HFFc6 (cell line): Measurements from ENCODE around the gene ACSS2. TPM values are rescaled to one million over a fixed set of nuclear protein-coding genes. Genes with fewer than 3 reads are reported as not detected.

Source experiments
- DNase-seq: peaks from one replicate; pipeline ENCODE4 v3.0.0-alpha.2; 2018
- H3K27ac Mint-ChIP-seq: 2 replicates; pipeline ENCODE4 v1.8.0; 2020; ENCODE audit warnings: mild to moderate bottlenecking, mixed read lengths
- H3K27me3 Mint-ChIP-seq: 2 replicates; pipeline ENCODE4 v1.8.0; 2021; ENCODE audit warnings: mild to moderate bottlenecking, moderate library complexity, mixed read lengths; ENCODE audit not compliant: insufficient read depth
- H3K36me3 Mint-ChIP-seq: 2 replicates; pipeline ENCODE4 v1.8.0; 2021; ENCODE audit warnings: low read depth, mixed read lengths
- H3K4me1 Mint-ChIP-seq: 2 replicates; pipeline ENCODE4 v1.8.0; 2020; ENCODE audit warnings: low read depth, mixed read lengths
- H3K4me3 Mint-ChIP-seq: 2 replicates; pipeline ENCODE4 v1.8.0; 2020; ENCODE audit warnings: mild to moderate bottlenecking, moderate library complexity, mixed read lengths
- H3K9me3 Mint-ChIP-seq: 2 replicates; pipeline ENCODE4 v1.8.0; 2020; ENCODE audit warnings: mild to moderate bottlenecking, mixed read lengths
- total RNA-seq, 6 experiments: library from RNA; stranded (reverse); fragmentation: NEBNext Ultra II Directional; extraction: Animal tissue kit (Norgen Biotek cat#: 25700); gene quantifications; 2 replicates in 1 of 6; 3 replicates in 5 of 6; pipeline ENCODE4 v1.2.3, GENCODE V29; 2021
- TF ChIP-seq, protein P1 (sequence below): fragments of 200-600 bp; sonication (generic); IDR thresholded peaks from 2 replicates; pipeline ENCODE4 v1.5.0; 2021; ENCODE audit warnings: antibody characterized with exemption, mild to moderate bottlenecking

Gene ACSS2
- total RNA-seq, 6 experiments from 2014 or later = 13.2 to 18.0 (median 15.5) TPM

DNA sequence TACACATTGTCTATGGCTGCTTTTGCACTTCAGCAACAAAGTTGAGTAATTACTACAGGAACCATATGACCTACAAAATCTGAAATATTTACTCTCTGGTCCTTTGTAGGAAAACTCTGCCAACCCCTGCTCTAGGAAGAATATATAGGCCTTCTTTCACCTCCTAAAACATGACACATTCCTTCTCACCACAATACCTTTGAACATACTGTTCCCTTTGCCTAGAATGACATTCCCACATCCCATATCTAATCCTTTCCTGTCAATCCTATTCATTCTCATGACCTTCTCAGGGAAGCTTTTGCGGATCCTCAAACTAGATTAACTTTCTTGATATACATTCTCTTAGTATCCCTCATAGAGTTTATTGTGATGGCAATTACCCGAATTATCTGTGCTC, 33.0 kb upstream of the ACSS2 start:
- Mint-ChIP-seq H3K27ac (no peak overlapping the region), H3K4me1 (no peaks in the 10 kb centered on the region), H3K4me3 (no peak overlapping the region), H3K9me3 (no peaks in the 10 kb centered on the region), H3K27me3 (no peaks in the 10 kb centered on the region; the same call in none of the 2 replicates), H3K36me3 (no peaks in the 10 kb centered on the region)
- TF ChIP-seq, protein P1, sequence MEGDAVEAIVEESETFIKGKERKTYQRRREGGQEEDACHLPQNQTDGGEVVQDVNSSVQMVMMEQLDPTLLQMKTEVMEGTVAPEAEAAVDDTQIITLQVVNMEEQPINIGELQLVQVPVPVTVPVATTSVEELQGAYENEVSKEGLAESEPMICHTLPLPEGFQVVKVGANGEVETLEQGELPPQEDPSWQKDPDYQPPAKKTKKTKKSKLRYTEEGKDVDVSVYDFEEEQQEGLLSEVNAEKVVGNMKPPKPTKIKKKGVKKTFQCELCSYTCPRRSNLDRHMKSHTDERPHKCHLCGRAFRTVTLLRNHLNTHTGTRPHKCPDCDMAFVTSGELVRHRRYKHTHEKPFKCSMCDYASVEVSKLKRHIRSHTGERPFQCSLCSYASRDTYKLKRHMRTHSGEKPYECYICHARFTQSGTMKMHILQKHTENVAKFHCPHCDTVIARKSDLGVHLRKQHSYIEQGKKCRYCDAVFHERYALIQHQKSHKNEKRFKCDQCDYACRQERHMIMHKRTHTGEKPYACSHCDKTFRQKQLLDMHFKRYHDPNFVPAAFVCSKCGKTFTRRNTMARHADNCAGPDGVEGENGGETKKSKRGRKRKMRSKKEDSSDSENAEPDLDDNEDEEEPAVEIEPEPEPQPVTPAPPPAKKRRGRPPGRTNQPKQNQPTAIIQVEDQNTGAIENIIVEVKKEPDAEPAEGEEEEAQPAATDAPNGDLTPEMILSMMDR = no peak
- DNase-seq = no peak

DNA sequence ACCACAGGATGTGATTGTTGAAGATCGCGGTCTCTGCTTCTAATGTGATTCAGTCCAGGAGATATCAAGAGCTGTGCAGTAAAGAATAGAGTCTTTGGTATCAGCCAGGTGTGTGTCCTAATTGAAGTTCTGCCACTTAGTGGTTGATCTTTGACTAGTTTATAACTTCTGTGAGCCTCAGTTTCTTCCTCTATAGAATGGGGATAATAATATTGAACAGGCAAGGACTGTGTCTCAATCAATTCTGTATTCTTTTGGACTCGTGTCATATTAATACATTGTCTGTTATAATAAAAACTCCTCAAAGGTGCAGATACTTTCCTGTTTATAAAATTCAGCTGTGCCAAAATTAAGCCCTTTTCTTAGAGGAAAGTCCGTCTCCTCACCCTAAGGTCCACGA, 27.8 kb upstream of the ACSS2 start:
- Mint-ChIP-seq H3K9me3 (no peaks in the 10 kb centered on the region), H3K27ac (no peak overlapping the region), H3K4me1 (no peaks in the 10 kb centered on the region), H3K4me3 (no peak overlapping the region), H3K27me3 (no peaks in the 10 kb centered on the region), H3K36me3 (0 out of 2 replicates have a peak, but pooled peaks cover 5% of the 10 kb centered on the region)
- TF ChIP-seq, protein P1 = no peak
- DNase-seq = no peak

DNA sequence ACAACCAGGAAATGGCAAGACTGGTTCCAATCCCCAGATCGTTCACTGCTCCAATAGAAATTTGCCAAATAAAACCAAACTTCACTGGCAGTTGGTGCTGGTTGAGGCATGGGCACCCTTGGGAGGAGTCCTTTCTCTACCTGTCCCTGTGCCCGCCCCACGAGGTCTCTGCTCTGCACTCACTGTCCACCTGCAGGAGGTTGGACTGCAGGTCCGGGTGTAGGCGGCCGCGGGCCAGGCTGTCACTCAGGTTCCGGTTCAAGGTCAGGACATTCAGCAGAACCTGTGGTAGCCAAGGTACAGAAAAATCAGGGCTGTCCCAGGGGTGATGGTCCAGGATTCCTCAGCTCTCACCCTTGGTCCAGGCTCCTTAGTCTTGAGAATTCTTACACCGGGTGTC, 26.6 kb upstream of the ACSS2 start:
- Mint-ChIP-seq H3K4me1 (no peaks in the 10 kb centered on the region), H3K4me3 (no peak overlapping the region), H3K27ac (no peak overlapping the region), H3K9me3 (no peaks in the 10 kb centered on the region), H3K27me3 (no peaks in the 10 kb centered on the region), H3K36me3 (0 out of 2 replicates have a peak, but pooled peaks cover 5% of the 10 kb centered on the region)
- TF ChIP-seq, protein P1 = no peak
- no peak for DNase-seq

DNA sequence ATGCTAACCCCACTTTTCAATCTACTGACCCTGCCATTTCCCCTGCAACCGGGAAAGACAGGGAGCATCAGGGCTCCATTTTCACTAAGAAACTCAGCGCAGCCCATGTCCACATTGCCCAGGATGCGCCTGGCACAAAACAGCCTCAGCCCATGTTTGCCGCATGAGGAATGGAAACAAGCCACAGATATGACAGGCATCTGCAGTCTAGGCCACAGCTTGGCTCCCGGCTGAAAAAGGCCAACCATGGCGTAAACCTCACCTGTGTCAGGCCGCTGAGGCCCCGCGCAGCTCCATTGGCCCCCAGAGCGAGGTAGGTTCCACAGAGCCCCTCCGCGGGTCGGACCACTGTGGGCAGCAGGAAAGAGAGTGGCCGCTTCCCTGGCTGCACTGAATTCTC, 25.4 kb upstream of the ACSS2 start:
- Mint-ChIP-seq H3K9me3 (no peaks in the 10 kb centered on the region), H3K4me3 (no peak overlapping the region), H3K27me3 (no peaks in the 10 kb centered on the region), H3K36me3 (0 out of 2 replicates have a peak, but pooled peaks cover 5% of the 10 kb centered on the region), H3K27ac (no peak overlapping the region), H3K4me1 (no peaks in the 10 kb centered on the region)
- DNase-seq = no peak
- TF ChIP-seq, protein P1 = no peak

DNA sequence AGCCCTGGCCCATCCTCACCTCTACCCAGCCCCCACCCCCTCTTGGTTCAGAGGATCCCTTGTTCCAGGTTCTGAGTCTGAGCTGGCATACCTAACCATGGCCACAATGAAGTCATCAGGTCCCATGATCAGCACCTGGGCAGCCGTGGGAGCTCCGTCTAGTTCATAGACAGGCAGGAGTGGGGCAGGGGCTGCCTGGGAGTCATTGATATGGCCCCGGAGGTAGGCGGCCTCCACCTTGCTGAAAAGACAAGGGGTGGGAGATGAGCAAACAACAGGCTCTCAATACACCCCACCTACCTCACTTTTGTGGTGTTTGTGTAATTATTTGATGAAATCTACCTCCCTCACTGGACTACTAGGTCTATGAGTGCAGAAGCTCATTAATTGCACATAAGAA, 24.1 kb upstream of the ACSS2 start:
- no peaks in the 10 kb centered on the region for H3K4me1 Mint-ChIP-seq
- H3K27ac Mint-ChIP-seq = no peak overlapping the region
- TF ChIP-seq, protein P1 = no peak
- H3K9me3 Mint-ChIP-seq = no peaks in the 10 kb centered on the region
- no peak for DNase-seq
- 0 out of 2 replicates have a peak, but pooled peaks cover 5% of the 10 kb centered on the region for H3K36me3 Mint-ChIP-seq
- no peaks in the 10 kb centered on the region for H3K27me3 Mint-ChIP-seq
- no peak overlapping the region for H3K4me3 Mint-ChIP-seq

DNA sequence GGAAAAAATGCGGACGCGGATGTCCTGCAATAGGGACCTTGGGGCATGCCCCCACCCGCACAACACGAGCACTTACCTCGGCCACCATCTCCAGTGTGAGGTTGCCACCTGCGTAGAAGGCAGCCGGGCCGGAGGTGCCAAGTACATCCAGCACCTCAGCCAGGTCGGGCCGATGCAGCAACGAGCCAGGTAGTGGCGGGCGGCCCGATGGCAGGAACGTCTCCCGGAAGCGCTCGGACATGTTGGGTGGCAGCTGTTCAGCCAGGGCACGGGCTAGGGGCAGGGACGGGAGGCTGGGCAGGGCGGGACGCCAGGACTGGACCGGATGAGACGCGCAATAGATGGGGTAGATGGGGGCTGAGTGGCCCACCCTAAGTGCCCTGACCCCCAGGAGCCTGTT, 17.0 kb upstream of the ACSS2 start:
- Mint-ChIP-seq H3K36me3 (peaks cover 9% of the 10 kb centered on the region), H3K4me3 (no peak overlapping the region), H3K27ac (no peak overlapping the region), H3K9me3 (no peaks in the 10 kb centered on the region), H3K4me1 (no peaks in the 10 kb centered on the region), H3K27me3 (peaks cover 3% of the 10 kb centered on the region)
- no peak for DNase-seq
- TF ChIP-seq, protein P1 = no peak
